NCI-H526 (cell line): ENCODE results near the gene RALGAPB.
"Not testable (repeated sequence)": the region's sequence is repeated elsewhere in the genome, so short reads cannot be mapped to it uniquely, and the experiment has no call there.

Experiments used
- DNase-seq, 2 experiments: peaks; one replicate each; lab custom pipeline; 2025; lab: John Stamatoyannopoulos, UW

Gene RALGAPB

DNA sequence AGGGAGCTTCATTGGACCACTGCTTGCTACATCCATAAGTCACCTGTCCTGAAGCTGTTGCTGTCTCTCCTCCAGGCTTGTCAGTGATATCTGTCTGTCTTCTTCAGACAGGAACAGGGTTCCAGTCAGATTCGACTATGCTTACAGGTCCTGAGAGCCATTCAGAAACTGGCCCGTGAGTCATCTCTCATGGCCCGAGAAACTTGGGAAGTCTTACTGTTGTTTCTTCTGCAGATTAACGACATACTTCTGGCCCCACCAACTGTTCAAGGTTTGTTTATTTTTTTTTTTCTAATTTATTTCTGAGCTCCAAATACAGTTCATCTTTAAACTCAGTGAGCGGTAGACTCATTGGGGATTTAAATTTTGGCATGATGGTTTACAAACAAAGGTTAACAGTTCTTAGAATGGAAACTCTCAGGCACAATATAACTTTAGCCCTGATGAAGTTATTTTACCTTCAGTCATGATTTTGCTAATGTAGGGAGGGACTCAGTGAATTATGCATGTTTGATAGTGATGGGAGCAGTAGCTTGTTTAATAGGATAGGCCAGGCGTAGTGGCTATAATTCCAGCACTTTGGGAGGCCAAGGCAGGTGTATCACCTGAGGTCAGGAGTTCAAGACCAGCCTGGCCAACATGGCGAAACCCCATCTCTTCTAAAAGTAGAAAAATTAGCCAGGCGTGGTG is 24.7 kb downstream of the RALGAPB start:
- no peak for DNase-seq

DNA sequence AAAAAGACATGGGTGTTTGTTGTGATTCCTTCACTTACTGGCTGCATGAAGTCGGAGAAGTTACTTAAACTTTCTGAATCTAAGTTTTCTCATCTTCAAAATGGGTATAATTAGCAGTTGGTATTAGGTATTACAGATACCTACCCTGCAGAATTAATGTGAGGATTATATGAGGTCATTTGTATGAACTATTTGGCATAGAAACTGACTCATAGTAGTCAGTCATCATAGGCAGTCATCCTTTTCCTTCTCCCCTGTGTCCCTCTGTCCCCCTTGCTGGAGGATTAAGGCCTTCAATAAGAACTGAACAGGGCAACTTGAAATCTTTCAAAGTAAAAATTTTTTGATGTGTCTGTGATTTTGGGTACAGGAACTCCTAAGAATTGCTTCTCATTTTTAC is 26.3 kb downstream of the RALGAPB start:
- no peak for DNase-seq

DNA sequence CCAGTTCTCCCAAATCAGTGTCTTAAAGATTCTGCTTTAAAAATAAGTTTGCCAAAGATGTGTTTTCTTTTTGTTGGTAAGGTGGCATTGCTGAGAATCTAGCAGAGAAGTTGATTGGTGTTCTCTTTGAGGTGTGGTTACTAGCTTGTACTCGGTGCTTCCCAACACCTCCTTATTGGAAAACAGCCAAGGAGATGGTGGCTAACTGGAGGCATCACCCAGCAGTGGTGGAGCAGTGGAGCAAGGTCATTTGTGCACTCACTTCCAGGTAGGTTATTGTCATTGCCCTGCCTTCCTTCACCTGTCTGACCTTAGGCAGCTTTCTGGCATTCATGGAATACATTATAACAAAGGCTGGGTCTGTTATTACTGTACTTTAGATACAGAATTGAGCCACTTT is 26.7 kb downstream of the RALGAPB start:
- no peak for DNase-seq

DNA sequence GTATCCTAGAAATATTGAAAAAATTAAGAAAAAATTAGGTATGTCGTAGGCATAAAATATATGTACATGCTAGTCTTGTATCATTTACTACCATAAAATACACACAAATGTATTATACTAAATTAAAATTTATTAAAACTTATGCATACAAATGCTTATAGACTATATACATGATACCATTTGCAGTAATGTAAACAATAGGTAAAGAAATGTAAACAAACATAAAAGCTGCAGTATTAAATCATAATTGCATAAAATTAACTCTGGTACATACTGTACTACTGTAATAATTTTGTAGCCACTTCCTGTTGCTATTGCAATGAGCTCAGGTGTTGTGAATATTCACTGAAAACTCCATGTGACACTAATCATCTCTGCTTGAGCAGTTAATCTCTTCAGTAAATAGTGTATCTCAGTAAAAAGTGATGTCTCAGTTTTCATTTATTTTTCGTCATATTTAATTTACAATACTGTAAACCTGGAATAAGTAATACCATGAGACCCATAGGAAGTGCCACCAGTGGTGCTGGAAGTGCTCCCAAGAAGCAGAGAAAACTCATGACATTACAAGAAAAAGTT is 29.3 kb downstream of the RALGAPB start:
- DNase-seq, result no peak

DNA sequence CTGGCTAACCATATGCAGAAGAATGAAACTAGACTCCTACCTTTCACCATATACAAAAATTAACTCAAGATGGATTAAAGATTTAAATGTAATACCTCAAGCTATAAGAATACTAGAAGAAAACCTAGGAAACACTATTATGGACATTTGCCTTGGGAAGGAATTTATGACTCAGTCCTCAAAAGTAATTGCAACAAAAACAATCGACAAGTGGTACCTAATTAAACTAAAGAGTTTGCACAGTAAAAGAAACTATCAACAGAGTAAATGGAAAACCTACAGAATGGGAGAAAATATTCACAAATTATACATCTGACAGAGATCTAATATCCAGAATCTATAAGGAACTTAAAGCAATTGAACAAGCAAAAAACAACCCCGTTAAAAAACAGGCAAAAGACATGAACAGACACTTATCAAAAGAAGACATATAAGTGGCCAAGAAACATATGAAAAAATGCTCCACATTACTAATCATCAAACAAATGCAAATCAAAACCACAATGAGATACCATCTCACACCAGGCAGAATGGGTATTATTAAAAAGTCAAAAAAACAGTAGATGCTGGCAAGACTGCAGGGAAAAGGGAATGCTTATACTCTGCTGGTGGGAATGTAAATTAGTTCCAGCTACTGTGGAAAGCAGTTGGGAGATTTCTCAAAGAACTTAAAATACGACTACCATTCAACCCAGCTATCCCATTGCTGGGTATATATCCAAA is 31.9 kb downstream of the RALGAPB start:
- DNase-seq, result no peak

DNA sequence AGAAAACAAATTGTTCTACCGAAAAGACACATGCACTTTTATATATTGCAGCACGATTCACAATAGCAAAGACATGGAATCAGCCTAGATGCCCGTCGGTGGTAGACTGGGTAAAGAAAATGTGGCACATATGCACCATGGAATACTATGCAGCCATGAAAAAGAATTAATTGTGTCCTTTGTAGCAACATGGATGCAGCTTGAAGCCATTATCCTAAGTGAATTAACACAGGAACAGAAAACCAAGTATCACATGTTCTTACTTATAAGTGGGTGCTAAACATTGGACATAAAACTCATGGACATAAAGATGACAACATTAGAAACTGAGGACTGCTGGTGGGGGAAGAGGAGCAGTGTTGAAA is 32.4 kb downstream of the RALGAPB start:
- no peak for DNase-seq

DNA sequence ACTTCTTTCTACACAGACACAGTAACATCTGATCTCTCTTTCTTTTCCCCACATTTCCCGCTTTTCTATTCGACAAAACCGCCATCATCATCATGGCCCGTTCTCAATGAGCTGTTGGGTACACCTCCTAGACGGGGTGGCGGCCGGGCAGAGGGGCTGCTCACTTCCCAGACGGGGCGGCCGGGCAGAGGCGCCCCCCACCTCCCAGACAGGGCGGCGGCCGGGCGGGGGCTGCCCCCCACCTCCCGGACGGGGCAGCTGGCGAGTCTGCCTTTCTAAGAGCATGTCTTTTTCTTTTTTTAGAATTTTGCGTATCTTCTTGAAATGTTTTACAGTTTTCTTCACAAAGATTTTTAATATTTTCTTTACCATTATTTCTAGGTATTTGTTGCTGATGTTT is 39.1 kb downstream of the RALGAPB start:
- DNase-seq, result not testable (repeated sequence)

DNA sequence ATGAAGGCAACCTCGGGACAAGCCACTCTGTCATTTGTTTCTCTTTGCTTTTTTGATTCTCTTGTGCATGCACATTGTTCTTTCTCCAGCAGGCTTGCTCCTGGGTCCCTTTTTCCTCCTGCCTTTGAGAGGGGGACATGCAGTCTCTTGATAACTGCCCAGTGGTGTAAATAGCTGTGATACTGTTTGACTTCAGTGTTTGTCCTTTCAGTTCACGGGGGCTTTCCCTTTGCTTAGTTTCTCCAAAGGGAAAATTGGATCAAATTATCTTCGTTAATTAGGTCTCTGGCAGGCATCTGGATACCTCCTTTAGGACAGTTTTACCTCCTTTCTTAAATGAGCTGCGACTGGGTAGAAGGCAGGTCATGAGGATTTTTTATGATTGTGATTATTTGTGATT is 41.5 kb downstream of the RALGAPB start:
- no peak for DNase-seq

DNA sequence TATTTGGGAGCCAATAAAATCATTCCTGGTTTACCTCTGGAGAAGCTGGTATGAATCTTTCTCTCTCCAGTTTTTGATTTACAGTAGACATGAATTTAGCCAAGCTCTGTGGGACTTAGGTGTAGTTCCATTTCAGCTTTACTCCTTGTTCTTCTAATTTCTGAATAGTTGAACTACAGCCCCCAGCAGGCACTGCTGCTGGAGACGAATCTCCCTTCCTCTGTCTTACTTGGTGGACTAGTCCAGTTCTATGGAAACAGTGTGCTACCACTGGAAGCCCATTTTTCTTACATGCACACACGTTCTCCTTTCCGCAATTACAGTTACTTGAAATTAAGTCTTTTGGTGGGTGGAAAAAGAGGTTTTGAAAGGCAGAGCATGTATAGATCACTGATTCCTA is 42.3 kb downstream of the RALGAPB start:
- no peak for DNase-seq

DNA sequence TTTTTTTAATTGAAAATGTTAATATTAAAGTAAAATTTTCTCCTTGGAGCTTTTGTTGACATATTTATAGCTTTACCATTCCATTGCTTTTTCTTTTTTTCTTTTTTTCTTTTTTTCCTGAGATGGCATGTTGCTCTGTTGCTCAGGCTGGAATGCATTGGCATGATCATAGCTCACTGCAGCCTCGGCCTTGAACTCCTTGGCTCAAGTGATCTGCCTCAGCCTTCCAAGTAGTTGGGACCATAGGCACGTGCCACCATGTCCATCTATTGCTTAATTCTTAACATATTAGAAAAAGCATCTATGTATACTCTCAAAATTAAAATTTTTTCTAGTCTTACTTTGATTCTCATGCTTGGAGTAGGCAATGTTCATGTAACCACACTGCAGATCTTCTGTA is 43.0 kb downstream of the RALGAPB start:
- DNase-seq, result no peak

DNA sequence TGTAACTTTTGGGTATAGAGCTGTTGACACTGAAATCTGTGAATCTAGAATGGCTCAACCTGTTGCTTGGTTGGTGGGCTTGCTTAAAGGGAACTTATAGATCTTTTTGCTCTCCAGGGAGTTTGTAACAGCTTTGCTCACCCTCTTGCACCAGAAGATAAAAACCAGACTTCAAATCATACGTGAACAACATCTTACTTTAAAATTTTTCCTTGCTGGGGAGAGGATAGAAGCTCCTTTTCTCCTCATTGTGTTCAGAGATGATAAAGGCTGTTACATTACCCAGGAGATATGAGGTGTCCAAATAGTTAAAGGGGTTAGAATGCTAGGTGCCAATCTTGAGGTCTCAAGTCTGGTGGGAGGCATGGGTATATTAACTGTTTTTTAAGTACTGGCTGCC is 46.8 kb downstream of the RALGAPB start:
- no peak for DNase-seq

DNA sequence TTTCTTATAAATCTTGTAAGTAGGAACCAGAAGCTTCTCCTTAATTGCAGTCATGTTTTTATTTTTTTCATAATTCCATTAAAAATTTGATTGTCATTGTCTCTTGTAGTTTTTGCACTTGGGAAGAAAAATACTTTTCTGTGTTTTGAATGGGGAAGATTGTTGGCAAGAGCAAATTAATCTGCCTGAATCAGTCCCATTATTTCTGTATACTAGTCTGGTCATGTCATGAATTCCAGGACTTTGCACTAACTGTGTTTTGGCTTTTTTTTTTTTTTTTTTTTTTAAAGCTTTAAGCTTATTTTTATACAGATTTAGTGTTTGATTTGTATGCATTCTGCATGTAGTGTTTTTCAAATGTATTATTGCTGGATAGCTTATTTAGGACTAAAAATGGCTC is 47.6 kb downstream of the RALGAPB start:
- DNase-seq, result no peak

DNA sequence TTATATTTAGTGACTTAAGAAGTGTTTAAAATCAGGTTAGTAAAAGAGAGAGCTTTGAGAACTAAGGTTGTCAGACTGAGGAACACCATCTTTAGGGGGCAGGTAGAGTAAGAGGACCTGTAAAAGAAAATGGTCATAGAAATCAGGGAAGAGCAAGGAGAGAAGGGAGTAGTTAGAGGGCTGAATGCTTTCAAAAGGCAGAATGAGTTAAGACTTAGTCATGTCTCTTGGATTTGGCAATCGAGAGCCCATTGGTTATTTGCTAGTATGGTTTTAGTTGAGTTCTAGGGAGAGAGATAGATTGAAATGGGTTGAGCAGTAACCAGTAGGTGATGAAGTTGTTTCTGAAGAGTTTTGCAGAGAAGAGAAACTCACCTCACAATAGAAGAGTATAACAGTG is 51.1 kb downstream of the RALGAPB start:
- no peak for DNase-seq

DNA sequence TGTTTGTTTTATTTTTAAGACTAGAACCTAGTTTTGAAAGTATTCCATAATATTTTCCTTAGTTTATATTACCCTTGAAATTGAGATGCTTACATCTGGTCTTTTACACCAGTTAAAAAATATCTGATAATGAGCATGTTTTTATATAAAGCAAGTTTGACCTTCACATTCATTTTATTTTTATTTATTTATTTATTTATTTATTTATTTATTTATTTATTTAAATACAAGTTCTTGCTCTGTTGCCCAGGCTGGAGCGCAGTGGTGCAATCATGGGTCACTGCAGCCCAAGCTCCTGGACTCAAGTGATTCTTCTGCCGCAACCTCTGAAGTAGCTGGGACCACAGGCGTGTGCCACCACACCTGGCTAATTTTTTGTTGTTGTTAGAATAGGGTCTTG is 55.5 kb downstream of the RALGAPB start:
- no peak for DNase-seq

DNA sequence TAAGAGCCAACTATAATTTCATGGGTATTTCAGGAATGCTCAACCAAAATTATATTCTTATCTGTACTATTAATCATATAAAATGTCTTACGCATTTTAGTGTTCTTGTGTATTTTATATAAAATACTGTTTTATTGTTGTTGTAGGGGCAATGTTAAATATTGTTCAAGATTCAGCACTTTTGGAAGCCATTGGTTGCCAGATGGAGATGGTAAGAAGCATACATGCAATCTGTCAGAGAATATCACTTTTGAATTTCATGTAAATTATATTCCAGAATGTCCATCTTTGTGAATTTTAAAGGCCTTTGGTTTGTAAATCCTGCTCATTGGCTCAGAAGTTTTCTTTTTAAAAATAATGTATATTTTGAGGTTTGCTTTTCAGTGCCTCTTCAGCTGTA is 58.4 kb downstream of the RALGAPB start:
- DNase-seq, result no peak

DNA sequence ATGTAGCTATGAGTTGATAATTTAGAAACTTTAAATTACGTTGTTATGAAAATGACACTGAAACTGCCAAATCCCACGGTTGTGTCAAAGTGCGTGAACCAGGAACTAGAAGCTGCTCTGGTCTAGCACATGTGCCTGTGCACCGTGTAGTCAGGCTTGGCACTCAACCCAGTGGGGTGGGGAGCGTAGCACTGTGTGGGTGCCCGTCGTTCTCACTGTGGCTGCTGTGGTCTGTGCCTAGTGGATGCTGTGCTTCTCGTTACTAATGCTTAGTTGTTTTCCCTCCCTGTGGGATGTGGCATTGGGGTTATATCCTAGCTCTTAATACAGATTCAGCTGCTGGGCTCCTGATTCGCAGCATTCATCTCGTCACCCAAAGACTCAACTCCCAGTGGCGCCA is 62.1 kb downstream of the RALGAPB start:
- DNase-seq, result no peak

DNA sequence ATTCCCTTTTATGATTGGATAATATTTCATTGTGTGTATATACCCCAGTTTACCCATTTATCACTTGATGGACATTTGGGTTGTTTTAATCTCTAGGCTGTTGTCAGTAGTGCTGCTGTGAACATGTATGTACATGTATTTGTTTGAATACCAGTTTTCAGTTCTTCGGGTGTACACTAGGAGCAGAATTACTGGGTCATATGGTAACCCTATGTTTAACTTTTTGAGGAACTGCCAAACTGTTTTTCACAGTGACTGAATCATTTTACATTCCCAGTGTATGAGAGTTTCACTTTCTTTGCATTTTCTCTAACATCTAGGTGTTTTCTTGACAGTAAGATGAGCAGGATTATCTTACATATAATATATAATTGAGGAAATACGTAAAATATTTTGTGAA is 63.7 kb downstream of the RALGAPB start:
- DNase-seq, result no peak

DNA sequence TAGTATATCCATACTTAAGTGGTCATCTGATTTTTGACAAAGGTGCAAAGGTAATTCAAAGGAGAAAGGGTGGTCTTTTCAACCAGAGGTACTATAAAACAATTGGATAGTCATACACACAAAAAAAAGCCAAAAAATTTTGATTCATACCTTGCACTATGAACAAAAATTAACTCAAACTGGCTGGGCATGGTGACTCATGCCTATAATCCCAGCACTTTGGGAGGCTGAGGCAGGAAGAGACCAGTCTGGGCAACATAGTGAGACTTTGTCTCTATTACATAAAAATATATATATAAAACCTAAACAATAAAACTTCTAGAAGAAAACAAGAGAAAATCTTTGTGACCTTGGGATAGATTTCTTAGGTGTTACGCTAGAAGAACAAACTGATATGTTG is 64.5 kb downstream of the RALGAPB start:
- DNase-seq, result no peak

DNA sequence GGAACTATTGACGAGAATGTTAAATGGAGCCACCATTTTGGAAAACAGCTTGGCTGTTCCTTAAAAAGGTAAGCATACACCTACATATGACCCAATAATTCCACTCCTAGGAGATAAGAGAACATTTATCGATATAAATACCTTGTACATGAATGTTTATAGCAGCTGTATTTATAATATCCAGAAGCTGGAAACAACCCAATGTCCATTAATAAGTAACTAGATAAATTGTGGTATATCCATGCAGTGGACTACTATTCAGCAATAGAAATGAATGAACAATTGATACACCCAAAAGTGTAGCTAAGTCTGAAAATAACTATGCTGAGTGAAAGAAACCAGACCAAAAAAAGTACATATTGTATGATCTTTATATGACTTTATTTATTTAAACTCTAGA is 66.1 kb downstream of the RALGAPB start:
- DNase-seq, result no peak

DNA sequence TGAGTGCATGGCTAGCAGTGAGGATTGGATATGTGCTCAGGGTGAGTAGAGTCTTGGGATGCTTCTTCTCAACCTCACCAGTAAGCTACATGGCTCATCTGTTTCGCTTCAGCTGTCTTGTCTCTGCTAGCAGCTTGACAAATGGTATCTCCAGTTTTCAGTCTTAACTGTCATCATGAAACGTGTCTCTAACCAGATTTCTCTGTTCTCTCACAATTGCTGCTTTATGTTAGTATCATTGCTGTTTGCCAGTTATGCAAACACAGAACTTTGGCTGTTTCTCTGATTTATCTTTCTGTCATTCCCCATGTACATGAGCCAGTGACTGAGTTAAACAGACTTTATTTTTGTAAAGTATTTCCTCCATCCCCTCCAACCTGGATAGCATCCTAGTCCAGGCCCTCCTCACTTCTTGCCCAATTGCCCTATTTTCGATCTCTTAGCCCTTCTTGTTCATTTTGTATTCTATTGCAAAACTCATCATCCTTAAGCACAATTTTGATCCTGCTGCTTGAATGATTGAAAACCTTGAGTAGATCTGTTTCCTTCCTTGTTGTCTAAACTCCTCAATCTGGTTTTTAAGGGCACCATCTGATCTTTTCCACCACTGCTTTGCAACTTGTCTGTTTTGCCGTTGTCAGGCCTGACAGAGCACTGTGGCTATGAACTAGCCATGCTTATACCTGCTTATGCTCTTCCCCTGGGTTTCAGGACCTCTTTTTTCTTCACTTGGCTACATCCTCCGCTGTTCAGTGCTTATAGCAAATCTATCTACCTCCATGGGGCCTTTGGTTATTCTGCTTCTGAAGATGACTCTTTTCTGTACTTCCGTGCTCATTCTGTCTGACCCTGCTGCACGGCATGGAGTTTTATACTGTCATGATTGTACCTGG is 70.6 kb downstream of the RALGAPB start:
- peak; percentile 18 to 33 for DNase-seq

DNA sequence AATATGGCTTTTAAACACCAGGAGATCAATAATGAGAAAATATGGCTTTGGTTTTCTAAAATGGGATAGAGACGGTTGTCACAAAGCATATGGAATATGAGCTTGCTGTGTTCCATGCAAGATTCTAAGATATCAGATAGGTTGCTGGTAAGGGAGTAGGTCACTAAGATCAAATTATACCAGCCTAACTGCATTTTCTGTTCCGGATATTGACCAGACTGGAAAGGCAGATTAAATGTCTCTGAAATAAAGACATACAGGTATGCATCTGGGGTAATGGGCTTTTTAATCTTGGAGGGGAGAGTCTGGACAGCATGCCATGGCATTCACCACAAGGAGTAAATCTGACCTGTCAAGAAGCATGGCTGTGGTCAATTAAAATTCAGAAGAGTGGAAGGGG is 73.1 kb downstream of the RALGAPB start:
- no peak for DNase-seq

DNA sequence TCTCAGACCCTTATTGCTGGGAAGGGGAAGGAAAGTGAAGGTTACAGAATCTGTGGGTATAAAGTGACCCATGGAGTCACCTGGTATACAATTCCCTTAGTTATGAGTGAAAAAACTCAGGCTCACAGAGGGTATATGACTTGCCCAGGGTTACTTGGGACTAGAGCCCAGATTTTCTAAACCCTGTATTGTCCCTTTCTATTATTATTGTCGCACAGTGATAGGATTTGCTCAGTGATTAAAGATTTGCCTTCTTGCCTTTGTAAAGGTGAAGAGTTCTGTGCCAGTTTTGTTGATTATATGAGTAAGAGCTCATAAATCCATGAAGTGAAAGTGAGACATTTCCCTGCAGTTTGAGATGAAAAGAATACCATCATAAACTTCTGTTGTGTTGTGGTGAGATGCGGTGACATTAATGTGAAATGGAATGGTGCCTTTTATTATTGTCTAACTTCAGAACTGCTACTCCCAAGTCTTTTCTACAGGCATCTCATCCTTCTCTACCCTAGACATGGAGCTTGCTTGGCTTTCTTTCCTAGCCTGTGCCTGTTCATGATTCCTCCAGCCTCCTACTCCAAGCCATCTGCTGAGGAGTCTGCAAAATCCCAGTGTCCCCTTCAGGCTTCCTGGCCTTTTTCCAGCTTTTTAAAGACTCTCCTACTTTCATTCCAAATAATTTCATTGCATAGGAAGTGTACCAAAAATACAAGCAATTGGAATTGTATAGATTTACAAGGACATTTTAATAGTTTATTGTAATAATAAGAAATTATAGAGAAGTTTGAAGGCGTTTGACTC is 74.8 kb downstream of the RALGAPB start:
- no peak for DNase-seq
